A673 (cell line): ENCODE results near the gene DPEP2.

ENCODE experiments used
- CTCF ChIP-seq: fragments of 300-800, 200-600 bp; sonication (generic); conservative IDR thresholded peaks from 2 replicates; pipeline ENCODE4 v1.5.1; 2017; ENCODE audit warnings: low read depth, mild to moderate bottlenecking, antibody characterized with exemption, low read length, moderate library complexity, mixed read lengths
- EZH2 ChIP-seq: fragments of 200-600 bp; sonication (generic); IDR thresholded peaks from 2 replicates; pipeline ENCODE4 v1.6.1; 2017; ENCODE audit warnings: borderline replicate concordance, low read depth, mild to moderate bottlenecking, mixed read lengths, antibody characterized with exemption, low read length; ENCODE audit not compliant: poor library complexity, severe bottlenecking

- TF ChIP-seq CTCF (no peak), EZH2 (no peak)
Measured at GRCh38 chr16:67965668-67966548, 33.4 kb downstream of the DPEP2 start.
